HK-2 (cell line): ENCODE results near the gene FRAT2.

Source experiments
- DNase-seq: peaks from one replicate; pipeline ENCODE4 v3.0.0-alpha.2; 2018; ENCODE audit not compliant: unreplicated experiment

Gene FRAT2, protein sequence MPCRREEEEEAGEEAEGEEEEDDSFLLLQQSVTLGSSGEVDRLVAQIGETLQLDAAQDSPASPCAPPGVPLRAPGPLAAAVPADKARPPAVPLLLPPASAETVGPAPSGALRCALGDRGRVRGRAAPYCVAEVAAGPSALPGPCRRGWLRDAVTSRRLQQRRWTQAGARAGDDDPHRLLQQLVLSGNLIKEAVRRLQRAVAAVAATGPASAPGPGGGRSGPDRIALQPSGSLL

DNA sequence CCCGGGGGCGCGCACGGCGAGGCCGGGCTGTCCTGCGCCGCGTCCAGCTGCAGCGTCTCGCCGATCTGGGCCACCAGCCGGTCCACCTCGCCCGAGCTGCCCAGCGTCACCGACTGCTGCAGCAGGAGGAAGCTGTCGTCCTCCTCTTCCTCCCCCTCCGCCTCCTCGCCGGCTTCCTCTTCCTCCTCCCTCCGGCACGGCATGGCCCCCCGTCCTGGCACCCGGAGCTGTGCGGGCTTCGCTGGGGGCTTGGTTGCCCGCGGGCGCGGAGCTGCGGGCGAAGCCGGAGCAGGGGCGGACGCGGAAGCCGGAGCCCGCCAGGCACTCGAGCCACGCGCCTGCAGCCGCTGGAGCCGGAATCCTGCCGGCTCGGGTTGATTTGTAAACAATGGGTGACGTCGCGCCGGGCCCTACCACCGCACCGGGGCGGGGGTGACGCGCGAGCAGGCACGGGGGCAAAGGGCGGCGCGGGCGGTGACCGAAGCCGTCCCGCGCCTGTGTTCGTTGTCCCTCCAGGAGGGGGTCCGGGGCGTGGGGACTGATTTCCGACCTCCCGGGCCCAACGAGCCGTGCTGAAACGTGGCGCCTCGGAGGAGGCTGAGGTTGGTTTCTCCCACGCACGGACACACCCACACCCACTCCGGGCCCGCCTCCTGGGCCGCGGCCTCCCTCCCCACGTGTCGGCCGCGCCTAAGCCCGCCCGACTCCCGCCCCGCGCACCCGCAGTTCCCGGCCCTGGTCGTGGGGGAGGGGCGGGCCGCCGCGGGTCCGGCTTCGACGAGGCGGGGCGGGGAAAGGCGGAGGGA is at the start of gene FRAT2:
TSS of gene FRAT2 (minus strand) at position 360 of the 806 bp plus-strand sequence. CDS start at position 203, 157 bp downstream.
- peak; percentile 93 for DNase-seq

DNA sequence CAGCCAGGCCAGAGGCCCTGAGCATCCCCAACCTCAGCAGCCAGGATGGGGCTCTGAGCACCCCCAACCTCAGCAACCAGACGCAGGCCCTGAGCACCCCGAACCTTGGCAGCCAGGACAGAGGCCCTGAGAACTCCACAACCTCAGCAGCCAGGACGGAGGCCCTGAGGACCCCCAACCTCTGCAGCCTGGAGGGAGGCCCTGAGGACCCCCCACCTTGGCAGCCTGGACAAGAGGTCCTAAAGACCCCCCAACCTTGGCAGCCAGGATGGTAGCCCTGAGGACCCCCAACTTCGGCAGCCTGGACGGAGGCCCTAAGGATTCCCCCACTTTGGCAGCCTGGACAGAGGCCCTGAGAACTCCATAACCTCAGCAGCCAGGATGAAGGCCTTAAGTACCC is 49.6 kb upstream of the FRAT2 start:
- no peak for DNase-seq

DNA sequence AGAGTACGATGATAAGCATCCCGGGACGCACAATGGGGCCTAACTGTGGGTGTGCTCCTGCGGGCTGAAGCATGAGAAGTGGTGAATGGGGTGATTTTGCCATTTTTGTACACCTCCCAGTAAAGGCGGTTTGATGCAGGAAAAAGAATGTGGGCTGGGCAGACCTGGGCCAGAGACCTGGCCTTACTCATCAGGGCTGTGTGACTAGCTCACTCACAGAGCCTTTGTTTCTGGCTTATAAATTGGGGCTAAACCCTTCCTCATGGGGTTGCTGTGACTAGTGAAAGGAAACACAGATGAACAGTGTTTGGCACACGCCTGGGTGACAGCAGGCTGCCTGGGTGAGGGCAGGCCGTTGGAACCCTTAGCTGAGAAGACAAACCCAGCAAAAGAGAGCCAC is 48.6 kb upstream of the FRAT2 start:
- no peak for DNase-seq

DNA sequence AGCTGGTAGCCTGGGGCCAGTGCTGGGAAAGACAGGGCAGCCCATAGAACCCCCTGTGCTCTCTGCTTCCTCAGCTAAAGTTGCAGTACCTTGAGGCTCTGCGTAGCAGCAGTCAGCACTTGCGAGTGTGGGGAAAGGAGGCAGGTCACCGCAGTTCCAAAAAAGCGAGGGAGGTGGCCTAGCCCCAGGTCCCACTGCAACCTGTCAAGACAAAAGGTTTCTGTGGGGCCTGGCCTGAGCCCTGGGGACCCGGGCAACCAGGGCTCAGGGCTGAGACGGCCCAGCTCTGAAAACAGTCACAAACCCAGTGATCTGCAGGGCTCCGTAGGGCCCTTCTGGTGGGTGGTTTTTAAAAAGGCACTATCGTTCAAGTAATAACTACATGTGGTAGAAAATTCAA is 47.1 kb upstream of the FRAT2 start:
- DNase-seq, result no peak

DNA sequence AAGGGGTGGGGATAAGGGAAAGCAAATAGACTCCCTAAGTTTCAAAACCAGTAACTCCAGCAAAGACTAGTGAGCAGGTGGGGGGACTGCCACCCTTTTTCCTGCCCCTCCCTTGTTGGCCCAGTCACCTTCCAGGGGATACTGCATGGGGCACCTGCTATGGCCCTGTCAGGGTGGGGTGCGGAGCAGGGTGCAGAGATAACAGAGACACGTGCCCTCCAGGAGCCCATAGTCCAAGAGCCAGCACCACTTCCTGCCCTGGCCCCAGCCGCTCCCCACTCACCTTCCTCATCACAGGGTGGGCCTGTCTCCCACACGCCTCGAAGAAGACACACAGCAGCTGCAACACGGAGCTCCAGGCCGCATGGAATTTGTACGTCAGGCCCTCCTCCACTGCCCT is 46.0 kb upstream of the FRAT2 start:
- DNase-seq, result no peak

DNA sequence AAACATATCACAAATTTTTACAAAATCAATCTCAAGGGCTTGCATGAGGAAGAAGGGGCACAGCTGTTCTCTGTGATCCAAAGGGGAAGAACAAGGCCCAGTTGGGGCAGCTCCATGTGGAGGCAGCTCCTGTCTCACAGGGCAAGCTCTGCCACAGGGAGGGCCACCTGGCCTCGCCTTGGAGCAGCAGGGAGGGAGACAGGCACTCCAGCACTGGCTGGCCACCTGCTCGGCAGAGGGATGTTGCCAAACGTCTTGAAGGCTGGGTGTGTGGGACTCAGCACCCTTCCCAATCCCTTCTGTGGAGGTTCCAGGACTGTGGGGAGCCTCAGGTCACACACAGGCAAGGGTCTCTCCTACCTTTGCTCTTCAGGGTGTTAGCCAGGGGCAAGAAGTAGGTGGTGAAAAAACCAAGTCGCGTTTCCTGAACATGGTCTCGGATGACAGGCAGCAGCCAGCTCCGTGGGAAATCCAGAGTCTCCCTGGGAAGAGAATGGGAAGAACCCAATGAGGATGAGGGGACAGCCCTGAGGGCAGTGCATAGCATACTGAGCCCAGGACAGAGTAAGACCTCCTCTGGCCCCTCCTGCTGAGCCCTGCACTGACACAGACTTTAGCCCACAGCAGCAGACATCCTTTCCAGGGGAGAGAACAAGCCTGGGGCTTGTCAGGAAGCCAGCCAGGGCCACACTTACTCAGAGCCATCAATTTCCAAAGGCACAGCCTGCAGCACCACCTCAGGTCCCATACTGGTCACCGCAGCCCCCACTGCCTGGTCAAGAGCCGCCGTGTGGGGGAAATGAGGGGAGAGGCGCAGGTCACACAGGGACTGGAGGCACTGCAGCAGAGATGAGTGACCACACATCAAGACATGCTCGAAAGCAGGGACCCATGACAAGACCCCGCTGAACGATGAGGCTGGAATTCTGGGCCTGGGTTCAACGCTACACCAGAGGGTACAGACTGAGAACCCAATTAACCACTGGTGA is 44.7 kb upstream of the FRAT2 start:
- DNase-seq, result no peak

DNA sequence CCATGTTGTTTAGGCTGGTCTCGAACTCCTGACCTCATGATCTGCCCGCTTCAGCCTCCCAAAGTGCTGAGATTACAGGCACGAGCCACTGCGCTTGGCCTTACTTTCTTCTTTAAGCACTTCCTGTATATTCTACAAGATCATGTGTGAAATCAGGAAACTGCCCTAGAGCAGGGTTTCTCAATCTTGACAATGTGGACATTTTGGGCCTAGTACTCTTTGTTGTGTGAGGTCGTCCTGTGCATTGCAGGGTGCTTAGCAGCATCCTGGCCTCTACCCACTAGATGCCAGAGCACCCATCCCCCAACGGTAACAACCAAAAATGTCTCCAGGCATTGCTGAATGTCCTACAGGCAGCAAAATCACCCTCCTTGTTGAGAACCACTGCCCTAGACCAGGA is 41.9 kb upstream of the FRAT2 start:
- DNase-seq, result no peak

DNA sequence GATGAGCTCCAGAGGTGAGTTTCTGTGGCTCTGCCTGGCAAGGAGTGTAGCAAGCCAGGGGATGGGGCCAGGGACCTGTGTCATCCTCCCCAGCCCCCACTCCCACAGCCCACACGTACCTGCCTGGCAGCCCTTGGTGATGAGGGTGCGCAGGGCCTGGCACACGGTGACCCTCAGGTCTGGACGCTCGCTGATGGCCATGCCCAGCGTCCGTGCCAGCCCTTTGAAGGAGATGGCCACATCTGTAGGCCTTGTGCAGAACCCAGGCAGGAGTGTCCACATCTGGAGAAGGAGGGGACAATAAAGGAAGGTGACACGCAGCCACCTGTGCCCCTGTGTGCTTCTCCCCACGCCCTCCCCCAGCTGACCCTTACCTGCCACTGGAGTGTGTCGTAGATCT is 38.9 kb upstream of the FRAT2 start:
- no peak for DNase-seq

DNA sequence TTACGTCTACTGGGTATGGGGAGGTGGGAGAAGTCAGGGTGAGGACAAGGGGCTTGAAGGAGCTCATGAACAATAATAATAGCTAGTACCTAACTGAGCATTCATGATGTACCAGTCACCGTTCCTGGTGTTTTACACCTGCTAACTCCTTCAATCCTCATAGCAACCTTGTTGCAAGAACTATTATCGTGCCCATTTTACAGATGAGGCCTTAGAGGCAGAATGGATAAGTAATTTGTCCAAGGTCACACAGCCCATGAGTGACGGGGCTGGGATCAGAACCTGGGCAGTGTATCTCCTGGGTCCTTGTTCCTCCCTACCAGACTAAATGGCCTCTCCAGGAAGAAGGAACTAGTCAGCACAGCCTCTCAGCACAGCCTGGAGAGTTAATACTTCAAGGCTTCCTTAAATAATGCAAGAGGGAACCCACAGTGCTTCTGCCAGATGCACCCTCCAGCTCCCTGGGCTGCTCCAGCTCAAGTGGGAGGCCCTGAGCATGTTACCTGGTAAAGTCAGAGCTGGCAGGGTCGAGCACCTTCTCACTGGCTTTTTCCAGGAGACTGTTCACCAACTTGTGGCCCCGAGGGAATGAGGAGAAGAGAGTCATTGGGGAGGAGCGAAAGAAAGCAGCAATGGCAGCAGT is 37.8 kb upstream of the FRAT2 start:
- DNase-seq, result no peak

DNA sequence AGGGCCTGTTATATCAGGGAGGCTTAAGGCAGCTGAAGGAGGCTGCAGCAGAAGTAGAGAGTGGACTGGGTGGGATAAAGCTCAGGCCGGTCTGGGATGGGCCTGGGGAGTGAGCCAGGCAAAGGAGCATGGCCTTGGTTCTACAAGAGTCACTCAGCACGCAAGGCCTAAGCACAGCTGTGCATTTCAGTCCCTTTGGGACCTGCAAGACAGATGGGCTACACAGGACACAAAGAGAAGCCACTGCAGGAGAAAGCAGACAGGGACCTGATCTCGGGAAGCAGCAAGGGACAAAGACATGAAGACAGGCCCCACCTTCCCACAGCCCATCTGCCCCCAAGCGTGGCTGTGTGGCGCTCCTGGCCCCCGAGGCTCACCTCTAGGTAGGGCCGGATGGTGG is 37.2 kb upstream of the FRAT2 start:
- DNase-seq, result no peak

DNA sequence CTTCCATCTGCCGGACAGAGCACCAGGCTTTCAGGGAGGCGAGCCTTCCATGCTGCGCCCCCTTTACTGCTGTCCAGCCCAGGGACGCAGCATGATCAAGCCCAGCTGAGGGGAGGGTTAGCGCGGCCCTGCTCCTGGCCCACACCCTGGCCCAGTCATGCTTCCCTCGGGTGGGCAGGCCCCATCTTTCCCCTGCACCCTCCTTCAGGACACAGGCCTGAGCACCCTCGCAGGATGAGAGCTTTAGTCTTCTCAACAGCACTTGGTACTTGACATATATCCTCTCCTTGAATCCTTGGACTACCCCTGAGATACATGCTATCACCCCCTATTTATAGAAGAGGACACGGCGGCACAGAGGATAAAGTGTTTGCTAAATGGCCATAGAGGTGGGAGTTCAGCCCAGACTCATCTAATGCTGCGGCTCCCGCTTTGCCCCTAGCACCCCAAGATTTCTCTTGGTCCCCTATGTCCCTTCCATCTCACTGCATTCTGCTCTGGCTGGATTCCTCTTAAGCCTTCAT is 32.7 kb upstream of the FRAT2 start:
- no peak for DNase-seq

DNA sequence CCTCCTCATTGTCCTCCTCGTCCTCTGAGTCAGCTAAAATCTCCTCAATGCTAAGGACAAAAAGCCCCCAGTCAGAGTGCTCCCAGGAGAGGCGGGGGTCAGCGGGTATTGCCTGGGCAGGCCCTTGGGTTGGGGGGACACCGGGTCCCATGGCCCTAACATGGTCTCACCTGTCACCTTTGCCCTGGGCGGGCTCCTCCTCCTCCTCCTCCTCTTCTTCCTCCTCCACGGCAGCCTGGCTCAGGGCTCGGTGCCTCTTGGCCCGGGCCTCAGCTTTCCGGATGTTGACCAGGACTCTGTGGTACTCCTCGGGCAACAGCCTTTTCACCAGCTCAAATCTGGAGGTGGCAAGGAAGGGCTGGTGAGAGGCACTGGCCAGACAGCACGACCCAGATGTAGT is 32.0 kb upstream of the FRAT2 start:
- DNase-seq, result no peak

DNA sequence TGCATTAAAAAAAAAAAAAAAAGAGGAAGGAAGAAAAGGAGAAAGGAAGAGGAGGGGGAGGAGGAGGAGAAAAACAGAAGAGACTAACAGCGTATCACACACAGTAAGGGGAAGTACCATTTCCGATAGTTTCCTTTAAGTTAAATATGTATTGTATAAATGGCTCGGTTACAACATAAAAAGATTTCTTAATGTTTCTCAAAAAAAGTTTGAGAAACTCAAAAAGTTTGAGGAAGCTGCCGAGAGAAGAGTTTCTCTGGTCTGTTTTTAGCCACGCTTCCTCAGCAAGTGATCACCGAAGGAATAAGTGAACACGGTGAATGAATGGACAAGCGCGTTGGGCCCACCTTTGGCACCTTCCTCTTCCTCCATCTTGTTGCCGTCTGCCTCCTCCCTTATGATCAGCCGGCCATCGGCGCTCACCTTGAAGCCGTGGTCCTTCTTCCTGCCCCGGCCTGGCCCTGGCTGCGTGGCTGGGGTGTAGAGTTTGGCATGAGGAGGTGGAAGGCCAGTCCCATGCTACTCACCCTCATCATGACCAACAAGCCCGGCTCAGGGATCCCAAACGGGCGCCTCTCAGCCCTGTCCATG is 31.3 kb upstream of the FRAT2 start:
- DNase-seq, result no peak

DNA sequence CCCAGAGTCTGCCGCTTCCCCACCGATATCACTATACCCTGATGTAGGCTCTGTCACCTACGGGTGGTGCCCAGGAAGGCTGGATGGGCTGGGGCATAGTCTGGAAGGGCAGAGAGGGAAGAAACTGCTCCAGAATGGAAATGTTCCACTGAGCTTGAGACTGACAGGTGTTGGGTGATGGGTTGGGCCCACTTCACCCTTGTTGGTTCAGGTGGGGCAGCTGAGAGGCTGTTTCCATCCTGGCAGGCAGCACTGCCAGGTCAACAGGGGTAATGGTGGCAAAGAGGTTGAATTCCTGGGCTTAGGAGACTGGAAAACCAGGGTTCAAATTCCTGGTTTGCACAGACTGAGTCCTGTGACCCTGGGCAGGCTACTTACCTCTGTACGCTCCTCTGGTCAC is 28.5 kb upstream of the FRAT2 start:
- DNase-seq, result no peak

DNA sequence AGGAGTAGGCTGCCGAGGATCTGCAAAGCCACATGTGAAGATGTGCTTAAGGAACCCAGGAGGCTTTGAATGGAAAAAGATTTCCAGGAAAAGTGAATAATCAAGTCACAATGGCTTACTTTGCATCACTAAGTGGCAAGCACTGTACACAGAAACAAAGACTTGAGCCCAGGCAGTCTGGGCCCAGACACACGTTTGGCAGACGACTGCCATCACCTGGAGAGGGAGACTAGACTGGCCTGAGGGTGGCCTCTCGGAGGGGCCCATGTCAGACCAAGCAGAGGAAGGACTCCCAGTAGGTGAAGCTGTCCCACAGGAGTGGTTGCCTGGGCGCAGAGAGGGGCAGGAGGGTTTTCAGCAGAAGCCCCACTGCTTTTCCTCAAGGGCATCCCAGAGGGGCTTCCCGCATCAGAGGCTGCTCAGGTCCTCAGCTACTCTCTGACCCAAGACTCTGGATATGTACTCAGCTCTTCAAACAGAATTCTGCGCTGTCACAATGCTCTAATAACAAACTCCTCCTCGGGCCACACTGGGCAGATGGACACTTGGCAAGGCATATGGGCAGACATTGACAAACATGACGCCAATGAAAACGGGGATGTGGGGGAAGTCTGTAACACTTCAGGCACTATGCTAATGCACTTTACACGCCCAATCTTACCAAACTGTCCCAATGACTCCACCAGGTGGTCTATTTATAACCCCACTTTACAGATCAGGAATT is 27.9 kb upstream of the FRAT2 start:
- no peak for DNase-seq

DNA sequence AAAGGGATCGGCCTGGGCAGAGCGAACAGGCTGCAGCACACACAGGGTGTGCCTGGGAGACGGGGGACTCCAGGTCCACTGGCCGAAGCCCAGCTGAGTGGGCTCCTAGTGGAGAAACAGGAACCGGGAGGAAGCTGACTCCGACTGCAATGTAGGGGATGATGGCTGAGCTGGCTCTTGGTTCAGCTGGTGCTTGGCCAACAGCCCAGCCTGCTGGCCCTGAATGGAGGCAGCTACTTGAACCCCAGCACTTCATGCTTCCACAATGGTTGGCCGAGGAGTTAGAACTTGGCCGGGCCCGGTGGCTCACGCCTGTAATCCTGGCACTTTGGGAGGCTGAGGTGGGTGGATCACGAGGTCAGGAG is 27.0 kb upstream of the FRAT2 start:
- no peak for DNase-seq

DNA sequence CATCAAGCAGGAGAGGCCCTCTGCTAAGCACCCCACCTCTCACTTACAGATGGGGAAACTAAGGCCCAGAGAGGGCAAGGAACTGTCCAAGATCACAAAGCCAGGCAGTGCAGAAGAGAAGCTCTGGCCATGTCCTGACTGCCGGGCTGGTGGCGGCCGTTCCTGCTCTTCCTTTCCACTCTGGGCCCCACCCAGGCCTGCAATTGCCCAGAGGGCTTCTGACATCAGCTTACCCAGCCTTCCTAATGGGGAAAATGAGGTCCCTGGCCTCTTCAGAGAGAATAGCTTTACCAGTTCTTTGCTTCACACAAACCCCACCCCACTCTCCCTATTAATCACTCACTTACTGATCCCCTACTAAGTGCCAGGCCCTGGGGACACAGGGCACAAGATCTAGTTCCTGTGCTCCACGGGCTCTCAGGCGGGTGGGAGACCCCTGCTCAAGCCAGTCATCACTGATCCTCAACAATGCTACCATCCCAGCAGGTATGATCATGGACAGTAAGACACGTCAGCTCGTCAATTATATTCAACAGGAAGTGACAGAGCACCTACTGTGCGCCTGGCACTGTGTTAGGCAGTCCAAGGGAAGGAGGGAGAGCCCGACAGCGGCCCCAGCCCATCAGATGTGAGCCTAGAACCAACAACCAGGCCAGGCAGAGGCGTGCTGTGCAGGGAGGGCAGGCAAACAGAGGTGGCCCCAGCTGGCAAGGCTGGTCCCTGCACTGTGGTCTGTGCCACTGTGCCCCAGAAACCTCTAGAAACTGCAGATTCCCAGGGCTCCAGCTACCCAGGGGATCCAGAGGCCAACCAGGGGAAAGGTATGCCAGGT is 26.4 kb upstream of the FRAT2 start:
- DNase-seq, result no peak

DNA sequence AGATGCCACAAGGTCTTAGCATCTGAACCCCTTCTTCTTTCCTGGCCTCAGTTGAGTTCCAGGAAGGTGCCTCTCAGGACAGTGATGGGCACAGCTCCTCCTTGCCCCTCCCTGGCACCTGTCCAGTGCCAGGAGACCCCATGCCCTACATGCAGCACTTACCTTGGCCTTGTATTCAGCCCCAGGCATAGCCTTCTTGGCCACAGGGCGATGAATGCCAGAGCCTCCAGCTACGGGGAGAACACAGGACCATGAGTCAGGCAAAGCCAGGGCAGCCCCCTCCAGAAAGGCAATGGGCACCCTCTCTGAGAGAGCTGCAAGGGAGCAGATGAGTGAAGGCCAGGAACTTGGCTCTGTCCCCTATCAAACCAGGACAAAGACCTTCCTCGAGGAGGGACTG is 24.3 kb upstream of the FRAT2 start:
- DNase-seq, result no peak

DNA sequence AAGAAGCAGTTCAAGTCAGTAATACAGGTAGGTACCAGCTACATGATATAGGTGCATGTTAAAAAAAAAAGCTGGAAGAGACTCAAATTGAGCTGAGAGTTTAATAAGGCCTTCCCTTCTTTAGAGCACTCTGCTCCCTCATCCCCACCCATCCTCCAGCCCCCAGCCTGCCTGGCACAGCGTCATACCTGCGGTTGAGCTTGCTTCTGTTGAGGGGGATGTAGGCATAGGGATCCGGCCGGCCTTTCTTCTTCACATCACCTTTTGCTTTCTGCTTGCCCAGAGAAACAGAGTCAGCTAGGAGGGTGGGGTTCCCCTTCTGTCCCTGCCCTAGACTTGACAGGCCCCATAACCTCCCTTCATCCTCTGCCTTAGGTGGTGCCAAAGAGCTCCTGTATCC is 23.8 kb upstream of the FRAT2 start:
- DNase-seq, result no peak

DNA sequence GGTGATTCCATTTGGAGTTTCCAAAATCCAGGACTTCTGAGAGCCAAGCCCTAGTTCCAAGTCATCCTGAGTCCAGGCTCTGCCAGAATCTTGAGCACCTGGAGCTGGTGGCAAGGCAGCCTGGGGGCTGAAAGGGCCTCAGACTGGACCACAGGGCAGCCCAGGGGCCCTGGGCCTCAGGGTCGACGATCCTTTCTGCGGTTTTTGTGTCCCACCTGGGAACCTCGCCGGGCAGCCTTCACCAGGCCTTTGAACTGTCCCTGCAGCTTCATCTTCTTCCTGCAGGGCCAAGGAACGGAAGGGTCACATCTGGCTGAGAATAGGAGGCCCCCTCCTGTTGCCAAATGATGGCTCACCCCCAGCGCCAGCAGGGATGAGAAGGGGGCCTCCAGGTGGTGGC is 22.4 kb upstream of the FRAT2 start:
- DNase-seq, result no peak
